Coronary artery (tissue), 2 donors: Measurements from ENCODE around the gene PTPN14.

Experiments used
- DNase-seq: peaks from one replicate; pipeline ENCODE4 v3.0.0-alpha.2; 2017; ENCODE audit warnings: low spot score
- H3K27ac ChIP-seq, 2 donors: fragments of 200-600 bp; sonication (generic); one replicate each; pipeline ENCODE4 v1.5.1; 2016 to 2019
- H3K4me3 ChIP-seq: fragments of 200-600 bp; sonication (generic); 2 replicates; pipeline ENCODE4 v1.5.1; 2016; ENCODE audit warnings: mild to moderate bottlenecking, moderate library complexity
- CTCF ChIP-seq: fragments of 200-600 bp; sonication (generic); IDR thresholded peaks from one replicate; pipeline ENCODE4 v1.5.1; 2019; ENCODE audit warnings: antibody characterized with exemption

Gene PTPN14

DNA sequence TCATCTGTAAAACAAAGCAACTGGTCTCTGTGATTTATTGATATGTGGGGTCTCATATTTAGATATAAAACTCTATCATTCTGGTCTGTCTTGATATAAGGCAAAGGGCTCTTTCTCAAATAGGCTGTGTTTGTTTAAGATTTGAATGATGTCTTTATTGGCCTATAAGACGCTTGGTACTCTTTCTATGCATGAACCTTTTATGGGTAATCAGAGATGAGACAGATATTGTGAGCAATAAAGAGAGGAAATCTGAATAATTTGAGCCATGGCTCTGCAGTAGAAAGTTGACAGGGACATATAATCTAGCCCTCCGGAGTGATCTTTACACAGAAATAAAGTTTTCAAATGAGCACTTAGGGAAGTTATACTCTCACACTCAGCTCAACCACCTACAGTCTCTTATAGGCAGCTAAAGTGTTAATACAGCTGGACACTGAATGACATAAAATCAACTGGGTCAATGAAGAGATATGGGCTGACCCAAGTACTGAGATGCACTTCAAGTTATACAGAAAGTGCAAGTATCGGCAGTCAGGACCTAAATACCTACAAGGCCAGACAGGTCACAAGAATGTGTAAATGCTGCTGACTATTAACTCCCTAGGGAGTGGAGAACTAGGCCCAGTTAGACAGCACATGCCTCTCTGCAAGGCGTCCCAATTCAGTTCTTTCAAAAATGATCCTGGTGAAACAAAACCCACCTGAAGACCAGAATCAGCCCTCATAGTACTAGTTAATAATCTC is 111.0 kb downstream of the PTPN14 start:
- H3K27ac ChIP-seq, result peak overlapping the region in 1 of 2 donors; percentile 28
- H3K4me3 ChIP-seq, result no peak overlapping the region
- no peak for DNase-seq

GRCh38 chr1:214439352-214440119 is 111.9 kb downstream of the PTPN14 start:
- TF ChIP-seq CTCF, result no peak
- DNase-seq, result no peak
- H3K27ac ChIP-seq, result peak overlapping the region; percentile 38 to 50
- H3K4me3 ChIP-seq, result peak overlapping the region; percentile 46

More for the DNA sequence above, 111.0 kb downstream of the PTPN14 start:
- TF ChIP-seq CTCF, result no peak

- H3K27ac ChIP-seq, result no peak overlapping the region
Observed at GRCh38 chr1:214438530-214438929, 112.9 kb downstream of the PTPN14 start.

GRCh38 chr1:214438075-214438474 is 113.3 kb downstream of the PTPN14 start:
- TF ChIP-seq CTCF, result no peak
- H3K27ac ChIP-seq, result no peak overlapping the region
- DNase-seq, result no peak
- no peak overlapping the region for H3K4me3 ChIP-seq

More at GRCh38 chr1:214438530-214438929, 112.9 kb downstream of the PTPN14 start:
- no peak for TF ChIP-seq CTCF
- H3K4me3 ChIP-seq, result no peak overlapping the region
- DNase-seq, result no peak

- Histone ChIP-seq H3K27ac (no peak overlapping the region), H3K4me3 (no peak overlapping the region)
- no peak for TF ChIP-seq CTCF
- no peak for DNase-seq
Observed at GRCh38 chr1:214435867-214436266, 115.5 kb downstream of the PTPN14 start.

GRCh38 chr1:214432245-214432644 is 119.2 kb downstream of the PTPN14 start:
- DNase-seq, result no peak
- TF ChIP-seq CTCF, result no peak
- no peak overlapping the region for H3K4me3 ChIP-seq
- H3K27ac ChIP-seq, result no peak overlapping the region
